GM12801 (cell line): Measurements from ENCODE around the gene SPINK6.

Experiments
- TF ChIP-seq, protein P1 (sequence below): IDR thresholded peaks from one replicate; pipeline ENCODE4 v1.5.1; 2011; ENCODE audit warnings: control low read depth; ENCODE audit not compliant: insufficient read length; ENCODE audit errors: extremely low read depth

SPINK6 gene

DNA sequence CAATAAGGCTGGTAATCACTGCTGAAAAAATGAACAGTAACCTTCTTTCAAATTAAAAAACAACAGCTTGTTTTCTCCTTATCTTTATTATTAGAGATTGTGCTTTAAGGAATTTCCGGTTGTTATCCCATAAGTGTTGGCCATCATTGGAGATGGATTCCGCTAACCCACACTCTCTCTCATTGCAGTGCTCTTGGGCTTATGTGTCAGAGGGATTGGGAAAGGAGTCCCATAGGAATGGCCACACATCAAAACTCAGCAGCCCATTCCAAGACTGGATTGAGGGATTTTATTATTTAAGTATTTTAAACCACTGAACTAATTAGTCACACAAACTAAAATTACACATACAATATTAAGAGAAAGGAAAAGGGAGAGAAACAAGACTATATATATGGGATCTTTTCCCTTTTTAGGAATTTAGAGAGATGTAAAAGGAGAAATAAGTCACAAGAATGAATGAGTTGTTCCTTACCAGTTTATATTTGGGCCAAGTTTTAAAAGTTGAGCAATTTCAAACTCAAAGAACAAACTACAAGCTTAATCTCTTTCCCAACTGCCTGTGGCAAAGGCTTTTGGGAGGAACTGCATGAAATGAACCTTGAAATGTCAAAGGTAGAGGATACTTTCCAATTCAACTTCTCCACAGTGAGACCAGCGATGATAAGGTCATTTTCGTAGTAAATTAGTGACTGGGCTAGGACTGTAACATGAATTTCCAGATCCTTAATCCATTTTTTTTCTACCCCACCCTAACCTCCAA, 2.4 kb downstream of the SPINK6 start:
- TF ChIP-seq, protein P1, sequence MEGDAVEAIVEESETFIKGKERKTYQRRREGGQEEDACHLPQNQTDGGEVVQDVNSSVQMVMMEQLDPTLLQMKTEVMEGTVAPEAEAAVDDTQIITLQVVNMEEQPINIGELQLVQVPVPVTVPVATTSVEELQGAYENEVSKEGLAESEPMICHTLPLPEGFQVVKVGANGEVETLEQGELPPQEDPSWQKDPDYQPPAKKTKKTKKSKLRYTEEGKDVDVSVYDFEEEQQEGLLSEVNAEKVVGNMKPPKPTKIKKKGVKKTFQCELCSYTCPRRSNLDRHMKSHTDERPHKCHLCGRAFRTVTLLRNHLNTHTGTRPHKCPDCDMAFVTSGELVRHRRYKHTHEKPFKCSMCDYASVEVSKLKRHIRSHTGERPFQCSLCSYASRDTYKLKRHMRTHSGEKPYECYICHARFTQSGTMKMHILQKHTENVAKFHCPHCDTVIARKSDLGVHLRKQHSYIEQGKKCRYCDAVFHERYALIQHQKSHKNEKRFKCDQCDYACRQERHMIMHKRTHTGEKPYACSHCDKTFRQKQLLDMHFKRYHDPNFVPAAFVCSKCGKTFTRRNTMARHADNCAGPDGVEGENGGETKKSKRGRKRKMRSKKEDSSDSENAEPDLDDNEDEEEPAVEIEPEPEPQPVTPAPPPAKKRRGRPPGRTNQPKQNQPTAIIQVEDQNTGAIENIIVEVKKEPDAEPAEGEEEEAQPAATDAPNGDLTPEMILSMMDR: no peak

DNA sequence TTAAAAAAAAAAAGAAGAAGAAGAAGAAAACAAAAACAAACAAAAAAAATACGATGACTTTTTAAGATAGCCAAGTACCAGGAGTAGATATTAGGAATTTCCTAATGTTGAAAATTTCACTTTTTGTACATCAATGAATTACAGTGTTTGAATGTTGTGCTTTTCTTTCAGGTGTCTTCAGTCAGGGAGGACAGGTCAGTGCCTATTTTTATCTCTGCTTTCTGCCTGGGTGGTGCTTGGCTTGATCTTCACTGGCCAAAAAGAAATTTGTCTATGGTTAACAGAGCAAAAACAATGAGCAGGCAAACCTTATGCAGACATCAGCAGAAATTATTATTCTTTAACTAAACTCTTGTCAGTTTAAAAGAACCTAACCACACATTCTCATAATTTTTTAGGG, 3.0 kb downstream of the SPINK6 start:
- TF ChIP-seq, protein P1: no peak

DNA sequence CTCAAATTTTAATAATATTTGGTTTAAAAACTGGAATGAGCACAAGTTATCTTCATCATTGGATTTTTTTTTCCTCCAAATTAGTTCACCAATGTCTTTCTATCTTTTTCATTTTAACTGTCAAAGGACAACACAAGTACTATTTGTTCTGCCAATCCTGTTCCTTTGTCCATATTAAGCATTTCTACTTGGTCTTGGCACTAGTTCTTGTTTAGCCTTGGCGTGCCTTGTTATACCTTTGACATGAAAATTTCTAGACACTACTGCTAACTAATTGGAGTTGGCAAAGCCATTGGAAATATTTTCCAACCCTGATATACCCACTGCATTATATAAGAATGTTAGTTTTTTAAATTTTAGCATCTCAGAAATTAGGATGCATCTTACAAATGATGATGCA, 3.8 kb downstream of the SPINK6 start:
- TF ChIP-seq, protein P1: no peak

DNA sequence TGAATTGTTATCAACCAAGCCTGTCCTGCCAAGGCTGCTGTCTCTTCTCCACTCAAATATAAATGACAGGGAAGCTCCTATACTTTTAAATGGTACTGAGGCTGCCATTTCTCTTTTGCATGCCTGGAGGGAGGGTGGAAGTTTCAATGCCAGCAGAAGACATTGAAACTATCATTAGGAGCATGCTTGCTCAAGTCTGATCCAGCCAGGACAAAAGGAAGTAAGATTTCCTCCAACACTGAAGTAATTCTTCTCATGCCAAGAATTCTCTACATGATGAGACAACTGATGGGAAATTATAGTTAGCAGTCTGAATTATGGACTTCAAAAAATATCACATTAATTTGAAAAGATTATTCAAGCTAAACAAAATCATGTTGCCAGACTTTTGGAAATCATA, 5.4 kb downstream of the SPINK6 start:
- TF ChIP-seq, protein P1: no peak

DNA sequence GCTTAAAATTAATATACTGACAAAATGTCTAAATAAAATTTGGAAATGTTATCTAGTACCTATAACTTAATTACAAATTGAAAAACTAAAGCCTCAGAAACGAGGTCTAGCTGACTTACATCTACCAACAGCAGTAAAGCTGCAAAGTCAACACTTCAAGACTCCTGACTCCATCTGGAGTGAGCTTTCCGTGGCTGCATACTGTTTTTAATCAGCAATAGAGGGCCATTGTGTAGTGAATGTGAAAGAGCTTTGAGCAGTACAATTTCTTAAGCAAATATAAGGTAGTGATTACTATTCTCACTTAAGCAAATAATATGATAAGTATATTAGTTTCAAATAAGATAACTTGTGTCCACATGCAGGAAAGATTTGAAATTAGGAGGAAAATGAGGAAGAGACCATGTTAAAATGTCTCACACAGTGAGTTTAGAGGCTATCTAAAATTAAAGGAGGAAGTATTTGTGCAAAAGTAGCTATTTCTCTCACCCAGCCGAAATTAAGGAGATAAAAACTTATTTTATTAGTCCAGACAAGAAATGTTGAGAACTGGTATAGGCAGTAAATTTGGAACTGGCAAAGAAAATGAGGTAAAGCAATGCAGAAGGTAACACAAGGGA, 6.4 kb downstream of the SPINK6 start:
- TF ChIP-seq, protein P1: no peak

DNA sequence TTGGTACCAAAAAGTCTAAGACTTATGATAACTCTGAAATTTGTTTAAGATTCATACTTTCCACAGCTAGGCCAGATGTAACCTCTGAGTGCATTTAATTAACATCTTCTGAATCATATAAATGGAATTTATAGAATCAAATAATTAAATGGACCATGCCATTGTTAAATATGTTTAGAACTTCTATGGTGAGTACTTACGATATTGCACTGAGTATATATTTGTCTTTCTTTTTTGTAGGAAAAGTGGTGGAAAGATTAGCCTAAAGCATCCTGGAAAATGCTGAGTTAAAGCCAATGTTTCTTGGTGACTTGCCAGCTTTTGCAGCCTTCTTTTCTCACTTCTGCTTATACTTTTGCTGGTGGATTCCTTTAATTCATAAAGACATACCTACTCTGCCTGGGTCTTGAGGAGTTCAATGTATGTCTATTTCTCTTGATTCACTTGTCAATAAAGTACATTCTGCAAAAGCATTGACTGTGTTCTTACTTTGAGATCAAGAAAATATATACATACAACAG, 11.9 kb downstream of the SPINK6 start:
- TF ChIP-seq, protein P1: no peak

DNA sequence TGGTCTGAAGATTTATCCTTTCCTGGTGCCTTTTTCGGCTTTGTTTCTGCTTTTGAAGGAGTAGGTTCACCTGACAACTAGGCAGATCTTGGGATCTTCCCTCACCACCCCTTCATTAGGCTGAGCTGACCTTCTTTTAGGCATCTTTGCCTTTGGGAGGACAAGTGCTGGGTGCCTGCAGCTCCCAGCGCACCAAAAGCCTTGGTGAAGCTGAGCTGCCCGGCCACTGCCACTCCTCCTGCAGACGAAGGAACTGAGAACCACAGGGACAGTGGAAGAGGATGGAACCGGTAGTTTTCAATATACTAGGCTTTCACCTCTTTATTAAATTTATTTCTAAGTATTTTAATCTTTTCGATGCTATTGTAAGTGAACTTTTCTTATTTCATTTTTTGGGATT, 18.7 kb downstream of the SPINK6 start:
- TF ChIP-seq, protein P1: no peak
